ENCODE results near the gene SIRT2.
A peak's percentile ranks its signal among the peaks of the same experiment; 100 is the strongest.

Gene SIRT2

DNA sequence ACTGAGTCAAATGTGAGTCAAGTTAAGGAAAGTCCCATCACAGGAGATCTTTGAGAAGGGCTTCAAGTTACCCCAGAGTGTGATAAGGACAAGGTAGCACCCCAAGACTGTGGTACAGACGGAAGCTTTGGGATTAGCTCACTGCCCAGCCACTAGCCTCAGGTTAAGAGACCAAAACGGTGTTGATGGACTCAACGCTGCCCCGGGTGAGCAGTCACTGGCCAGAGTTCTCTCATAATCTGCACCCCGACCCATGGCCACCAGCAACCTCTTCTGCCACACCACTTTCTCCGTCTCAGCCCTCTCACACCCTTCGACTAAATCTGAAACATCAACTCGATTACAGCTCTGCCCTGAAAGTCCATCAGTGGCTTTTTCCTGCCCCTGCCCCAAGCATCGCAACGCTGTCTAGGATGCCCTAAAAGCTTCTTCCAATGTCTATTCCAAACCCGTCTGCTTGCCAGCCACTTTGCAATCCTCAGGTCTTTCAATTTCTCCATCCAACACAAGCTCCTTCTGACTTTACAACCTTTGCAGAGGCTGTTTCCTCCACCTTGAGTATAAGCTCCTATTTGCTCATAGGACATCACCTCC lies 55.2 kb downstream of the SIRT2 start:
- H3K9ac ChIP-seq (ENCODE audit: low read depth, low read length, poor library complexity, severe bottlenecking): peak overlapping the region; percentile 30
- peaks cover 98% of the 10 kb centered on the region for H4K20me1 ChIP-seq (ENCODE audit: insufficient read depth, low read length, poor library complexity, severe bottlenecking)
- H3K36me3 ChIP-seq (ENCODE audit: insufficient read depth, low read length): peaks cover 91% of the 10 kb centered on the region

DNA sequence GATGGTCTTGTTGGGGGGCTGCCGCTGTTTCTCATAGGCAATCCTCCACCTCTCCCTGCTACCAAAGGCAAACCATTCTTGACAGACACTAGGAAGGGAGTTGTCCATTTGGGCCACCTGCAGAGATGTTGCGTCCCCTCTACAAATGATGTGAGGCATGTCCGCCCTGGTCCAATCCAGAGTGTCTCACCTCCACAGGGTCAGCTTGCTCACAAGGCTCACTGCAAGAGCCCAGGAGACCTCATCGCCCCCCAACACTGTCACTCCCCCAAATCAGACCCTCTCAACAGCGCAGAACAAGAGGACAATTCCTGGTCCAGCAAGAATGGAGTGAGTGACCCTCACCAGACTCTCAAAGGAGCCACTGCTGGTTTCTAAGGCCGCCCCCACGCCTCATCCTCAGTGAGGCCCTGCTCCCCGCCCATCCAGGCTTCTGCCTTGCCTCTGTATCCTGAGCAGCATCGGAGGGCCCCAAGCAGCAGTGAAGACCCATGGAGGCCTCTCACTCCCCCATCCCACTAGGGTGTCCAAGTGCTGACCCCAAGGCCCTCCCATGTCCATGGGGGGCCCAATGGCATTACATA lies 56.2 kb downstream of the SIRT2 start:
- Histone ChIP-seq H2AFZ (ENCODE audit: low read length) (no peak overlapping the region), H3K4me2 (ENCODE audit: low read depth, low read length, poor library complexity, severe bottlenecking) (peak overlapping the region; percentile 82), H3K9ac (ENCODE audit: low read depth, low read length, poor library complexity, severe bottlenecking) (no peak overlapping the region), H4K20me1 (ENCODE audit: insufficient read depth, low read length, poor library complexity, severe bottlenecking) (peaks cover 96% of the 10 kb centered on the region), H3K4me1 (ENCODE audit: insufficient read depth, low read length, poor library complexity, severe bottlenecking) (peaks cover 62% of the 10 kb centered on the region), H3F3A (ENCODE audit: low read depth) (no peaks in the 10 kb centered on the region), H3K27me3 (ENCODE audit: insufficient read depth, low read length, poor library complexity, severe bottlenecking) (no peaks in the 10 kb centered on the region), H3K36me3 (ENCODE audit: insufficient read depth, low read length) (peaks cover 96% of the 10 kb centered on the region), H3K9me3 (ENCODE audit: insufficient read depth, low read depth, low read length) (no peaks in the 10 kb centered on the region), H3K79me2 (ENCODE audit: insufficient read depth, low read length) (peaks cover 94% of the 10 kb centered on the region), H3K4me3 (ENCODE audit: low read length, poor library complexity, severe bottlenecking) (peak overlapping the region; percentile 15), H3K9me2 (replicated peaks; ENCODE audit: low read depth, low read length) (no peaks in the 10 kb centered on the region)
- TF ChIP-seq, protein P1, sequence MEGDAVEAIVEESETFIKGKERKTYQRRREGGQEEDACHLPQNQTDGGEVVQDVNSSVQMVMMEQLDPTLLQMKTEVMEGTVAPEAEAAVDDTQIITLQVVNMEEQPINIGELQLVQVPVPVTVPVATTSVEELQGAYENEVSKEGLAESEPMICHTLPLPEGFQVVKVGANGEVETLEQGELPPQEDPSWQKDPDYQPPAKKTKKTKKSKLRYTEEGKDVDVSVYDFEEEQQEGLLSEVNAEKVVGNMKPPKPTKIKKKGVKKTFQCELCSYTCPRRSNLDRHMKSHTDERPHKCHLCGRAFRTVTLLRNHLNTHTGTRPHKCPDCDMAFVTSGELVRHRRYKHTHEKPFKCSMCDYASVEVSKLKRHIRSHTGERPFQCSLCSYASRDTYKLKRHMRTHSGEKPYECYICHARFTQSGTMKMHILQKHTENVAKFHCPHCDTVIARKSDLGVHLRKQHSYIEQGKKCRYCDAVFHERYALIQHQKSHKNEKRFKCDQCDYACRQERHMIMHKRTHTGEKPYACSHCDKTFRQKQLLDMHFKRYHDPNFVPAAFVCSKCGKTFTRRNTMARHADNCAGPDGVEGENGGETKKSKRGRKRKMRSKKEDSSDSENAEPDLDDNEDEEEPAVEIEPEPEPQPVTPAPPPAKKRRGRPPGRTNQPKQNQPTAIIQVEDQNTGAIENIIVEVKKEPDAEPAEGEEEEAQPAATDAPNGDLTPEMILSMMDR (conservative IDR thresholded peaks at IDR 0.05; ENCODE audit: low read length): no peak
- TF ChIP-seq EZH2phosphoT487 (IDR thresholded peaks at IDR 0.05; ENCODE audit: borderline replicate concordance): no peak

More for the DNA sequence above, 55.2 kb downstream of the SIRT2 start:
- no peak for TF ChIP-seq EZH2phosphoT487 (IDR thresholded peaks at IDR 0.05; ENCODE audit: borderline replicate concordance)
- TF ChIP-seq, protein P1 (conservative IDR thresholded peaks at IDR 0.05; ENCODE audit: low read length): no peak
- H3K9me3 ChIP-seq (ENCODE audit: insufficient read depth, low read depth, low read length): no peaks in the 10 kb centered on the region
- no peaks in the 10 kb centered on the region for H3K27me3 ChIP-seq (ENCODE audit: insufficient read depth, low read length, poor library complexity, severe bottlenecking)
- H3K4me1 ChIP-seq (ENCODE audit: insufficient read depth, low read length, poor library complexity, severe bottlenecking): peaks cover 62% of the 10 kb centered on the region
- H3K79me2 ChIP-seq (ENCODE audit: insufficient read depth, low read length): peaks cover 99% of the 10 kb centered on the region
- peak overlapping the region; percentile 82 for H3K4me2 ChIP-seq (ENCODE audit: low read depth, low read length, poor library complexity, severe bottlenecking)
- no peak overlapping the region for H2AFZ ChIP-seq (ENCODE audit: low read length)
- H3K4me3 ChIP-seq (ENCODE audit: low read length, poor library complexity, severe bottlenecking): peak overlapping the region; percentile 15
- H3K9me2 ChIP-seq (replicated peaks; ENCODE audit: low read depth, low read length): no peaks in the 10 kb centered on the region
- H3F3A ChIP-seq (ENCODE audit: low read depth): no peaks in the 10 kb centered on the region

DNA sequence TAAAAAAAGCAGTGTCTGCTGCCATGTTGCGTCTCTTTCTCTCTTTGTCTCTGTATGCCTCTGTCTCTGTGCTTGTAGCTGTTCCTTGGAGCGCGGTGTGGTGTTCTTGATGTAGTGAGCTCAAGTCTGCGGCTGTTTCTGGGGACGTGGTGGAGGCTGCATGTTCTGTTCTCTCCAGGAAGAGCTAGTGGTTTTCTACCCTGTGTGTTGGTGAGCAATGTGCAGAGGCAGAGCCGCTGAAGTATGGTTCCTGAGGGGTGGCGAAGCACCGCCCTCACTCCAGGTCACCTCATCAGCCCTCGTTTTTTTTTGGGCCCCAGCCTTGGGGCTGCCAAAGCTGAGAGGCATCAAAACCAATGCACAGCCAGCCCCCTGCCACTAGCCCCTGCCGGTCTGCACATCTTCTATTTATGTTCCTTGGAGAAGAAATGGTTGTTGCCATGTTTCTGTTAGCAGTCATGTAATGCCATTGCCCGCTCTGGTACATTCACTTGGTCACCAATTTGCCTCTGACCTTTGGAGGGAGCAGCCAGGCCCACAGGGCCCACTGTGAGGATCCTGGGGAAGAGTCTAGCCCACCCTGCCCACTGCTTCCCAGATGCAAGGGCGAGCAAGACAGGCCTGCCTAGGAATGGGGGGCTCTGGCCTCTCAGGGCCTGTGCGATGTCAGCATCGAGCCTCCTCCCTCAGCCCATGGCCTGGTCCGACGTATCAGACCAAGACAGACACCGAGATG lies 56.8 kb downstream of the SIRT2 start:
- Histone ChIP-seq H3K36me3 (ENCODE audit: insufficient read depth, low read length) (peaks cover 100% of the 10 kb centered on the region), H3K4me1 (ENCODE audit: insufficient read depth, low read length, poor library complexity, severe bottlenecking) (peaks cover 58% of the 10 kb centered on the region), H3K4me3 (ENCODE audit: low read length, poor library complexity, severe bottlenecking) (no peak overlapping the region), H3K4me2 (ENCODE audit: low read depth, low read length, poor library complexity, severe bottlenecking) (peak overlapping the region; percentile 82), H3K27me3 (ENCODE audit: insufficient read depth, low read length, poor library complexity, severe bottlenecking) (no peaks in the 10 kb centered on the region), H4K20me1 (ENCODE audit: insufficient read depth, low read length, poor library complexity, severe bottlenecking) (peaks cover 90% of the 10 kb centered on the region), H3K79me2 (ENCODE audit: insufficient read depth, low read length) (peaks cover 88% of the 10 kb centered on the region), H3F3A (ENCODE audit: low read depth) (no peaks in the 10 kb centered on the region), H3K9me3 (ENCODE audit: insufficient read depth, low read depth, low read length) (no peaks in the 10 kb centered on the region), H3K9me2 (replicated peaks; ENCODE audit: low read depth, low read length) (no peaks in the 10 kb centered on the region), H3K9ac (ENCODE audit: low read depth, low read length, poor library complexity, severe bottlenecking) (no peak overlapping the region), H2AFZ (ENCODE audit: low read length) (no peak overlapping the region)
- no peak for TF ChIP-seq EZH2phosphoT487 (IDR thresholded peaks at IDR 0.05; ENCODE audit: borderline replicate concordance)
- TF ChIP-seq, protein P1 (conservative IDR thresholded peaks at IDR 0.05; ENCODE audit: low read length): no peak

All from Loucy (cell line).